MM.1S (cell line): ENCODE measurements around the gene LMTK2.

Source experiments
- DNase-seq: peaks from one replicate; pipeline ENCODE4 v3.0.0-alpha.2; 2015
- H2AFZ ChIP-seq: fragments of 300-600 bp; sonication (generic); 2 replicates; pipeline ENCODE4 v1.6.0; 2016; ENCODE audit warnings: antibody characterized with exemption, low read length
- H3F3A ChIP-seq: fragments of 300-600 bp; sonication (generic); 2 replicates; pipeline ENCODE4 v1.6.1; 2016; ENCODE audit warnings: mild to moderate bottlenecking, antibody characterized with exemption, low read length, moderate library complexity, mixed read lengths; ENCODE audit not compliant: insufficient read depth
- H3K27ac ChIP-seq: fragments of 300-600 bp; sonication (generic); 2 replicates; pipeline ENCODE4 v1.5.1; 2016; ENCODE audit warnings: mild to moderate bottlenecking, low read length
- H3K27me3 ChIP-seq: fragments of 300-600 bp; sonication (generic); replicated peaks from 2 replicates; pipeline ENCODE4 v1.6.0; 2016; ENCODE audit warnings: low read length; ENCODE audit not compliant: insufficient read depth
- H3K36me3 ChIP-seq: fragments of 300-600 bp; sonication (generic); replicated peaks from 2 replicates; pipeline ENCODE4 v1.6.1; 2016; ENCODE audit warnings: mild to moderate bottlenecking, low read length, mixed read lengths; ENCODE audit not compliant: insufficient read depth
- H3K4me1 ChIP-seq: fragments of 300-600 bp; sonication (generic); 2 replicates; pipeline ENCODE4 v1.6.1; 2016; ENCODE audit warnings: low read length, mixed read lengths
- H3K4me2 ChIP-seq: fragments of 300-600 bp; sonication (generic); 2 replicates; pipeline ENCODE4 v1.6.0; 2016; ENCODE audit warnings: low read depth, low read length
- H3K4me3 ChIP-seq: fragments of 300-600 bp; sonication (generic); 2 replicates; pipeline ENCODE4 v1.5.1; 2016; ENCODE audit warnings: low read length, mixed read lengths
- H3K79me2 ChIP-seq: fragments of 300-600 bp; sonication (generic); 2 replicates; pipeline ENCODE4 v1.6.1; 2016; ENCODE audit warnings: mixed run types, low read length, mixed read lengths
- H3K9ac ChIP-seq: fragments of 300-600 bp; sonication (generic); 2 replicates; pipeline ENCODE4 v1.6.1; 2016; ENCODE audit warnings: low read length, mixed read lengths
- H3K9me2 ChIP-seq: fragments of 300-600 bp; sonication (generic); replicated peaks from 2 replicates; pipeline ENCODE4 v1.6.1; 2016; ENCODE audit warnings: mild to moderate bottlenecking, low read length, mixed read lengths; ENCODE audit not compliant: insufficient read depth
- H3K9me3 ChIP-seq: fragments of 300-600 bp; sonication (generic); replicated peaks from 2 replicates; pipeline ENCODE4 v1.6.1; 2016; ENCODE audit warnings: mild to moderate bottlenecking, low read length, mixed read lengths; ENCODE audit not compliant: insufficient read depth
- H4K20me1 ChIP-seq: fragments of 300-600 bp; sonication (generic); 2 replicates; pipeline ENCODE4 v1.6.1; 2016; ENCODE audit warnings: mild to moderate bottlenecking, low read length, moderate library complexity, mixed read lengths; ENCODE audit not compliant: insufficient read depth
- EZH2 ChIP-seq: fragments of 300-600 bp; sonication (generic); optimal IDR thresholded peaks from 2 replicates; pipeline ENCODE3; 2017; ENCODE audit warnings: low read depth, mild to moderate bottlenecking, antibody characterized with exemption, low read length, mixed read lengths
- EZH2phosphoT487 ChIP-seq: fragments of 300-600 bp; sonication (generic); IDR thresholded peaks from 2 replicates; pipeline ENCODE4 v1.6.1; 2018; ENCODE audit warnings: antibody characterized with exemption, low read length
- TF ChIP-seq, protein P1 (sequence below): fragments of 300-600 bp; sonication (generic); IDR thresholded peaks from 2 replicates; pipeline ENCODE4 v1.5.1; 2016; ENCODE audit warnings: antibody characterized with exemption, low read length, mixed read lengths

Gene LMTK2

DNA sequence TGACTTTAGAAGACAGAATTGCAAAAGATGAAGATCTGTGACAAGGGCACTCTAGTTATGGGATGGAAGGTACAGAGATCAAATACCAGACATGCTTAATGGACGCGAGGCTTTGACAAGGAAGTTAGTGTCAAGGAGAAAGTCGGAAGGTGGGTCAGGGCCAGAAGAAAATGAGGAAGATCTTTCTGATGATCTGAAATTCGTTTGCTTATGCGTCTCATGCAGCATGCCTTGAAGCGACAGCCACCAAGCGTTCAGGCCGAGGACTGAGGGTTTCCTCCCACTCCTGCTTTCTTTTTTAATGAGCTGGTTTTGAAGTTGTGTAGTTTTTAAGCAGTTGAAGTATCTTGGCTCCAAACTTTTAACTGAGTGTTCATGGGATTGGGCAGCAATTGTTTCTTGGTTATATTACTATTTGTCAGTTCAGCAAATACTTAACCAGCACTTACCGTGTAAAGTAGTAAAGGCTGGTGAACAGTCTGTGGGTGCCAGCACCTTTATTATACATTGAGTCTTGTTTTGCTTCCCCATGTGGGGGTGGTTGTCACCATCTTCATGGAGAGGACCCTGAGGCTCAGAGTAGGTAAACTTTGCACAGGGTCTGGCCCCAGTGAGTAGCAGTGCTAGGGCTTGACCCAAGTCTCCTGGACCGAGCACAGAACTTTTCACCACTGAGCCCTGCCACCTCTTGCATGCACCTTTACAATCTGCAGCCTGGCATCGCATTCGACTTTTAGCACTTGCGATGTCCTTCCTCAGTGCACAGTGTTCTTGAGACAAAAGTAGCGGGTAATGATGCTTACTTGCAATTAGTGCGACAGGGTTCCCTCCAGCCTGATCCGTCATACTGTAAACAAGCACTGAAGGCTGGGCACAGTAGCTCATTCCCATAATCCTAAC lies 90.3 kb downstream of the LMTK2 start:
- no peak for DNase-seq
- H3K36me3 ChIP-seq, result no peaks in the 10 kb centered on the region; the same call in 1 of the 2 replicates
- H3K27me3 ChIP-seq, result no peaks in the 10 kb centered on the region
- H3K9ac ChIP-seq, result no peak overlapping the region
- H3K4me1 ChIP-seq, result peaks cover 20% of the 10 kb centered on the region
- no peaks in the 10 kb centered on the region for H4K20me1 ChIP-seq
- no peak overlapping the region for H3K27ac ChIP-seq
- H3K79me2 ChIP-seq, result peaks cover 26% of the 10 kb centered on the region
- no peak overlapping the region for H3K4me3 ChIP-seq
- no peaks in the 10 kb centered on the region for H3K9me3 ChIP-seq
- no peak overlapping the region for H3K4me2 ChIP-seq
- H3F3A ChIP-seq, result peaks cover 13% of the 10 kb centered on the region; the same call in 1 of the 2 replicates
- TF ChIP-seq EZH2phosphoT487, result no peak
- no peak for TF ChIP-seq EZH2
- TF ChIP-seq, protein P1, sequence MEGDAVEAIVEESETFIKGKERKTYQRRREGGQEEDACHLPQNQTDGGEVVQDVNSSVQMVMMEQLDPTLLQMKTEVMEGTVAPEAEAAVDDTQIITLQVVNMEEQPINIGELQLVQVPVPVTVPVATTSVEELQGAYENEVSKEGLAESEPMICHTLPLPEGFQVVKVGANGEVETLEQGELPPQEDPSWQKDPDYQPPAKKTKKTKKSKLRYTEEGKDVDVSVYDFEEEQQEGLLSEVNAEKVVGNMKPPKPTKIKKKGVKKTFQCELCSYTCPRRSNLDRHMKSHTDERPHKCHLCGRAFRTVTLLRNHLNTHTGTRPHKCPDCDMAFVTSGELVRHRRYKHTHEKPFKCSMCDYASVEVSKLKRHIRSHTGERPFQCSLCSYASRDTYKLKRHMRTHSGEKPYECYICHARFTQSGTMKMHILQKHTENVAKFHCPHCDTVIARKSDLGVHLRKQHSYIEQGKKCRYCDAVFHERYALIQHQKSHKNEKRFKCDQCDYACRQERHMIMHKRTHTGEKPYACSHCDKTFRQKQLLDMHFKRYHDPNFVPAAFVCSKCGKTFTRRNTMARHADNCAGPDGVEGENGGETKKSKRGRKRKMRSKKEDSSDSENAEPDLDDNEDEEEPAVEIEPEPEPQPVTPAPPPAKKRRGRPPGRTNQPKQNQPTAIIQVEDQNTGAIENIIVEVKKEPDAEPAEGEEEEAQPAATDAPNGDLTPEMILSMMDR, result no peak
- no peak overlapping the region for H2AFZ ChIP-seq
- H3K9me2 ChIP-seq, result no peaks in the 10 kb centered on the region

DNA sequence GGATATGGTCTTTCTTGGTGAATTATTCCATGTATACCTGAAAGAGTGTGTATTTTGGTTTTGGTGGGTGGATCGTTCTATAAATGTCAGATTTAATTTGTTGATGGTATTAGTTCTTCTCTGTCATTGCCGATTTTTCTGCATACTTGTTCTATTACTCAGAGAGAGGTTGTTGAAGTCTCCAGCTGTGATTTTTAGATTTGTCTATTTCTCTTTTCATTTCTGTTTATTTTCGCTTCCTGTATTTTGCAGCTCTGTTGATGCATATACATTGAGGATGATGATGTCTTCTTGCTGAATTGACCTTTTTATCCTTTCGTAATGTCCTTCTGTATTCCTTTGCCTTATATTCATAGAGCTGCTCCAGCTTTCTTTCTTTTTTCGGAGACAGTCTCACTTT lies 92.5 kb downstream of the LMTK2 start:
- H3F3A ChIP-seq, result peaks cover 20% of the 10 kb centered on the region
- DNase-seq, result no peak
- no peaks in the 10 kb centered on the region for H4K20me1 ChIP-seq
- no peak overlapping the region for H2AFZ ChIP-seq
- H3K36me3 ChIP-seq, result no peaks in the 10 kb centered on the region
- no peaks in the 10 kb centered on the region for H3K27me3 ChIP-seq
- peaks cover 36% of the 10 kb centered on the region for H3K79me2 ChIP-seq
- H3K4me1 ChIP-seq, result peaks cover 34% of the 10 kb centered on the region
- no peak overlapping the region for H3K9ac ChIP-seq
- H3K4me2 ChIP-seq, result no peak overlapping the region
- H3K27ac ChIP-seq, result no peak overlapping the region
- H3K9me2 ChIP-seq, result no peaks in the 10 kb centered on the region
- H3K4me3 ChIP-seq, result no peak overlapping the region
- H3K9me3 ChIP-seq, result no peaks in the 10 kb centered on the region
- TF ChIP-seq, protein P1, result no peak
- TF ChIP-seq EZH2phosphoT487 (no peak), EZH2 (no peak)

- Histone ChIP-seq H3K4me3 (no peak overlapping the region), H3K27ac (no peak overlapping the region), H3K9me3 (no peaks in the 10 kb centered on the region), H3K4me2 (peak overlapping the region; percentile 8; the same call in 1 of the 2 replicates), H3F3A (peaks cover 20% of the 10 kb centered on the region), H3K4me1 (peaks cover 34% of the 10 kb centered on the region), H3K9me2 (no peaks in the 10 kb centered on the region), H3K27me3 (no peaks in the 10 kb centered on the region), H3K9ac (no peak overlapping the region), H2AFZ (no peak overlapping the region), H3K36me3 (no peaks in the 10 kb centered on the region), H4K20me1 (no peaks in the 10 kb centered on the region), H3K79me2 (peaks cover 36% of the 10 kb centered on the region)
- peak; percentile 12 for DNase-seq
- TF ChIP-seq EZH2 (no peak), EZH2phosphoT487 (no peak)
- TF ChIP-seq, protein P1, result no peak
These were observed 93.7 kb downstream of the LMTK2 start for GRCh38 chr7:98200364-98200763.
